Stimulated activated naive CD4-positive, alpha-beta T cell (primary cell): ENCODE results near the gene DNAJB12.
A peak's percentile ranks its signal among the peaks of the same experiment; 100 is the strongest.

Experiments used
- DNase-seq, 6 experiments: peaks; one replicate each; lab custom pipeline; 2025; lab: John Stamatoyannopoulos, UW

DNAJB12 gene

GRCh38 chr10:72295330-72295910, 59.3 kb downstream of the DNAJB12 start:
- DNase-seq, result no peak

DNA sequence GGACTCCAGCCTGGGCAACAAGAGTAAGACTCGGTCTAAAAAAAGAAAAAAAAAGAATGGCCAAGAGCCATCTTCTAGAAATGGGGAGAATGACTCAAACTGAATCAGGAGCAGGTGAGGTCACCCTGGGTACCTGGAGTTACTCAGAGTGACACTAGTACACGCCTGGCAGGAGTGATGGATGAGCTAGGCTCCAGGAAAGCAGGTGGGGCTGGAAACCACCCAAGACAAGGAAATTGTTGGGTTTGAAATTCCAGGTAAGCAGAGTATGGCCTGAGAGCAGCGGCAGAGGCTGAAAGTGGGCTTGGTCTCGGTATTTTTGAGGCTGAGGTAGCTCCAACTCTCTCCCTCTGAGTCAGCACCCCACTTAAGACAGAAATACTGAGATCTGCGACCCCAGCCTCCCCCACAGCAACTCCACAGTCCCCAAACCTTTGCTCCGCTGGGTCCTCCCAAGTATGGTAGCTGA, 62.5 kb downstream of the DNAJB12 start:
- DNase-seq, result no peak

DNA sequence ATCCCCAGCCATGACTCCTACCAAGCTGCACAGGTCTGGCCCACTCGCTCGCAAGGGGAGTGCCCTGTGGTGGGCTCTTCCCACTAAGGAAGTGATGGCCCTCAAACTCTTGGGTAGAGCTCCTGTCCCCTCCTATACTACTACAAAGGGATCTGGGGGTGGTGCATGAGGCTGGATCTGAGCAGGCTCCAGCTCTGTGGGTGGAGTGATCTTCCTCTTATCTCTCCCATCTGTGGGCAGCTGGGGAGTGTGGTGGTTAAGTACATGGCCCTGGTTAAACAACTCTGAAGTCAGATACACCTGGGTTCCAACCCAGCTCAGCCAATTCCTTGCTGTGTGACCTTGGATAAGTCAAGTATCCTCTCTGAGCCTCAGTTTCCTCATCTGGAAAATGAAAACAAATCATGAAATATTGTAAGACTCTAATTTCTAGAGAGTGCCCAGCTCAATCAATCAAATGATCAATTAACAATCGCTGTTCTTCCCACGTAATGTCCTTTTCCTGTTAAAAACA, 63.6 kb downstream of the DNAJB12 start:
- DNase-seq, result peak in 2 of 6 experiments; percentile 29 to 42

- no peak for DNase-seq
Measured at GRCh38 chr10:72285972-72286521, 68.7 kb downstream of the DNAJB12 start.

- no peak for DNase-seq
Measured at GRCh38 chr10:72283131-72283530, 71.6 kb downstream of the DNAJB12 start.
